Hematopoietic multipotent progenitor cell treated with erythropoietin and hydrocortisone succinate and interleukin-3 and kit ligand, for 6 days (in vitro differentiated cells): ENCODE measurements around the gene ENDOU.
"Not testable (repeated sequence)": the region's sequence is repeated elsewhere in the genome, so short reads cannot be mapped to it uniquely, and the experiment has no call there.

Experiments used
- DNase-seq: peaks from one replicate; pipeline ENCODE4 v3.0.0-alpha.2; 2015

Gene ENDOU

DNA sequence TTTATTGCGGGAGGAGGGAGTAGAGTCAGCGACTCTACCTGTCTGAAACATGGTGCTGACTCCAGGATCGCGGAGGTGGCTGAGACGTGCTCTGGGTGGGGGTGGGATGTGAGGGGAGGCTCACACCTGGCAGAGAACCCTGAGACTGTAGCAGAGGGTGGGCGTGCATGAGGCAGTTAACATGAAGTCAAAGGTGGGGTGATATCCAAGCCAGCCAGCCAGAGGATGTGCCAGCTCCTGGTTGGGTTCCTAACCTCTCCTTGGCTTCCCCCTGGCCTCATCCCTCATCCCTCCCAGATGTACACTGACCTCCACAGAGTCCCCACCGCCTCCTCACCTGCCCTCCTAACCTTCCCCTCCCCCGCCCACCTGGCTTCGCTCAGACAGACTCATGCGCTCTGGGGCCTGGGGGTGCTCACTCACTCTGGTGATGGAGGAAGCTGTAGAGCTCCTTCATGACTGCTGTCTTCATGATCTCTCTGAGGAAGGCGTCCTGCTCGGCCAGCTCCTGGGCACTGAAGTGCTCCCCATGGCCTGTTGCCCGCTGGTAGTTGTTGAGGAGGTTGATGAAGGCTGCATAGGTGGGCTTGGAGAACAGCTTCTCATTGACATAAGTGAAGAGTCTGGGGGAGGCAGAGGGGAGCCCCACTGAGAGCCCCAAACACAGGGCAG lies 9.3 kb downstream of the ENDOU start:
- no peak for DNase-seq

DNA sequence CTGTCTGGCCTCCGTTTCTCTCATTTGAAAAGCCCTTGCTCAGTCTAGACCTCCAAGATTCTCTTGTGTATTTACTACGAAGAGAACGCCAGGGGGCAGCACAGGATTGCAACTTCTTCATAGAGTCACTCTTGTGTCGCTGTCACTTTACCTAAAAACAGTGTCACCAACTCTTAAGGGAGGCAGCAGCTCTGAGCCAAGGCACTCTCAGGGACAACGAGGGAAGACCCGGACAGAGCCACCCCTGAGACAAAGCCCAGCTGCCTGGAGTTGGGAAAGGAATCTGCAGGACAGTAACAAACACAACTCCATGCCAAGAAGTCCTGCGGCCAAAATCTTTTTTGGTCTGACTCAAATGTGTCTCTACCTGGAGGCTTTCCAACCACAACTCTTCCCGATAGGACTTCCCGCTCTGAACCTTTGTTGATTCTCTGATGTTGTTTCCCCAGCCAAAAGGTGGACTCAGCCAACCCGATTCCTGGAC lies 9.9 kb downstream of the ENDOU start:
- peak; percentile 97 for DNase-seq

DNA sequence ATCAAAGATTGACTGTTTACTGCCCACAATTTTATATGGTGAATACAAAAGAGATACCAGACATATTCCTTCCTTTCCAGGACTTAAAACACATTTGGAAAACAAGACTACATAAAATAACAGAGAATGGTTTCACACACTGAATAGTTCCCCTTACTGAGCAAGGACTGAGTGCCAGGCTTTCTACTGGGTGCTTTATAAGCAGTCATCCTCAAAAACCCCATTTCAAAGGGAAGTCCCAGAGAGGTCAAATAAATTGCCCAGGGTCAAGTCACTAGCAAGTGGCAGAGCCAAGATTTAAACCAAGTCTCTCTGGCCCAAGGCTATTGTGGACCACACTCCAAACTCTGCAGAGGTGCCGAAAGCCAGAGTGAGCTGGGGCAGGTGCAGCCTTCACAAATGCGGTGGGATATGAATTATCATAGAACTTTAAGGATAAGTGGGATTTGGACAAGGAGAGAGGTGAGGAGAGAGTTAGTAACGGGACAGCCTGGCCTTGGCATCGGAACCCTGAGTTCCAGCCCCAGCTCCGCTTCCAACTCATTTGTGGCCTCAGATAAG lies 10.4 kb downstream of the ENDOU start:
- no peak for DNase-seq

DNA sequence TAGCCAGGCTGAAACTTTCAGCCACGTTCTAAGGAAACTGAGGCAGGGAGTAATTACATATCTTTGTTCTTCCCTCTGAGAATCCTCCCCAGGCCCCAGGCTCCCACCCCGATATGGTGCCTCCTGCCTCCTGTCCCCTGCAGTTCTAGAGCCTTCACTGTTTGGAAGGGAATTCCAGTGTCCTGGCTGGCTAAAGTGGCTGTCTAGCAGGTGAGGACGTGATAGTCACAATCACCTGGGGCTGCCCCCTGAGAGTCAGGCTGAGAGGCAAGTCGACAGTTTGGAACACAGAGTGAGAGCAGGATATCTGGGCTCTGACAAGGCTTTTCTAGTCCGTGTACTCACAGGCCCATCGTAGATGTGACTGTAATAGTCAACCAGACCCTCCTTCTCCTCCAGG lies 13.1 kb downstream of the ENDOU start:
- DNase-seq, result no peak

DNA sequence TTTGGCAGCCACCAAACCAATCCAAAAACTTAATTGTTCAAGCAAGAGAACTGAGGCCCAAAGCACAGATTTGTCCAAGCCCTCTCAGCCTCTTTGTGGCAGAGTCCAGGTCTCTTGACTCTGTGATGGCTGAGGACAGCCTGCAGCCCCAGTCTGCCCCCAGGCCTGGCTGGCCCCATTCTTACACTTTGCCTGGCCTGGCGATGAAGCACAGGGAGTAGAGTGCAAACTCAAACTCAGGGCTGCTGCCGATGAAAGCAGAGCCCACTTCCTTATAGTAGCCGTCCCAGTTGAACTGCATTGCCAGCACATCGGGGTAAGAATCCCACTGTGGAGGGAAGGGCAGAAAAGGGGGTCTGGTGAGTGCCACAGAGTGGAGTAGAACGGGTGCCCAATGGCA lies 13.8 kb downstream of the ENDOU start:
- DNase-seq, result no peak

DNA sequence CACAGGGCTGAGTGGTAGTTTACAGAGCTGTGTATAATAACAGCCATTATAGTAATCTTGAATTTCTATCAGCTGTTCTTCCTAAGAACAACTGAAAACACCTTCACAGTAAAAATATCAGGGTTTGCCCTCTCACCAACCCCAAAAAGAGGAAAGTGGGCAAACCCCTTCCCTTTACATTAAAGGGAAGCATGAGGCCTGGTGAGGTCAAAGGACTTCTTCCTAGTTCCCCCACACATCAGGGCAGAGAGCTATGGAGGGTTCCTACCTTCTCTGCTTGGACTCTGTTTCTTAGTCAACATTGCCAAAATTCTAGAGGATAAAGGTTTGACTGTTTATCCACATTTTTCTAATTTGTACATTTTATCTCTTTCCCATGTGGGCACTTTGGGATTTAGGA lies 15.0 kb downstream of the ENDOU start:
- no peak for DNase-seq

DNA sequence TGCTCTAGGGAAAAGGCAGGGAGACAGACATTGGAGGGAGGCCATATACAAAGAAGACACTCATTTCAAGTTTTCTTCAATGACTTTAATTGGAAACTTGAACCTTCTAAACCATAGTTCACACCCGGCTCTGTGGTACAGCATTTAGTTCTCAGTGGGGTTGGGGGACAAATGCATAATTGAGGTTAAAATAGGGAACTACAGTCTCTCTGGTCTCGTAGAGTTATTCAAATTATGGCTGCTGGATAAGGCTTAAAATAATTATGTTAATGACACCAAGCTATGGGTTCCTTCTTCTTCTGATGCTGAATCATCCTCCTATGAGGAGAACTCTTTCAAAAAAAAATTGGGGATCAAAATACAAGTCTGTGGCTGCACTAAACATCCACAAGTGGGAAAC lies 15.6 kb downstream of the ENDOU start:
- DNase-seq, result peak; percentile 21

DNA sequence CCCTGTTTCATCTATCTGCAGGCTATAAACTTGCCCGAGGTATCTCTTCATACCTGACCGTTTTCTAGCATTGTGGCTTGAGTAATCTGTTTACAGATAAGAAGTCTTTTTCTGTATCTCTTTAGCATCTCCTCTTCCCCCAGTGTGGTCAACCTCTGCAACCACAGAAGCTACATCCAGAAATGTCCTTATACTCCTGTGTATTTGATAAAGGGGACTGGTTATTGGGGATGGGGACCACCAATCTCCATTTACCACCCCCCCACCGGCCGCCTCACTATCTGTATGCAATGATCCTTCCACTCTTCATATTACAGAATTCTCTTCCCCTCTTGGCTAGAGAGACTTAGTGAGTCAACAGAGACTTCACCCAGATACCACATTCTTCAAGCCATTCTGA lies 16.1 kb downstream of the ENDOU start:
- peak; percentile 39 for DNase-seq

DNA sequence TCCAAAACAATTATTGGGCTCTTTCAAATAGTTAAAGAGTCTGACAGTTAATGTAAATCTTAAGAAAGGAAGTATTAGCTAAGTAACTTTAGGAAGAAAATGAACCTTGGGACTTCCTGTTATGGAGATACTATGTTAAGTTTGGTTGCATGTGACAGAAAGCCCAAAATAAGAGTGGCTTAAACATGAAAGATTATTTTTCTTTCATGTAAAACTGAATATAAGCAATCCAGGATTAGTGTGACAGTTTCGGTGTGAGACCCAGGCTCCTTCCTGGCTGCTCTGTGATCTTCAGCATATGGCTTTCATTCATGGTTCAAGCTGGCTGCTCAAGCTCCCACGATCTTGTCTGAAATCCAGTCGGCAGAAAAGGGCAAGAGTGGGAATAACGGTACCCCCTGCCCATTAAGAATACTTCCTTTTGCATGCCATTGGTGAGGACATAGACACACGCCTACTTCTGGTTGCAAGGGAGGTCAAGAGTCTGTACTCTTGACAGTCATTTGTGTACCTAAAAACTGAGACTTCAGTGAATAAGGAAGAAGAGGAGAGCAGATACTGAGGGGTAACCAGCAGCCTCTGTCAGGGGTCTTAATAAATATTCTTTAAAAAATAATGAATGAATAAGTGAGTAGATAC lies 17.3 kb downstream of the ENDOU start:
- DNase-seq, result no peak

DNA sequence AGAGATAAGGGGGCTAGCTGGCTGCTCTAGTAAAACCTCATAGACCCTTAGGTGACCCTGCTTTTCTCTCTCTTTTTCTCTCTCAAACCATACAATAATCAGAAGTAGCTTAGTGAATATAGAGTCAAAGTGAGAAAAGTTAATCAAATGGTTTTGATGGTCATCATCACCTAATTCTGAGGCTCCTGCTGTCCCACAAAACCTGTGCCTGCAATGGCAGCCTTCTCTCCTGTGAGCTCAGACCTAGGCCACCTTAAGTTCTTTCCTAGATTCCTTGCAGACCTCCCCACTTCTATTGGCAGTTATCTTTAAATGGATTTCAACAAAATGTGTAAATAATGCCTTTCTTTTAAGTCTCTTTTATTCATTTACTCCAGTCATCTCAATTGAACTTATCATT lies 17.9 kb downstream of the ENDOU start:
- peak; percentile 16 for DNase-seq

DNA sequence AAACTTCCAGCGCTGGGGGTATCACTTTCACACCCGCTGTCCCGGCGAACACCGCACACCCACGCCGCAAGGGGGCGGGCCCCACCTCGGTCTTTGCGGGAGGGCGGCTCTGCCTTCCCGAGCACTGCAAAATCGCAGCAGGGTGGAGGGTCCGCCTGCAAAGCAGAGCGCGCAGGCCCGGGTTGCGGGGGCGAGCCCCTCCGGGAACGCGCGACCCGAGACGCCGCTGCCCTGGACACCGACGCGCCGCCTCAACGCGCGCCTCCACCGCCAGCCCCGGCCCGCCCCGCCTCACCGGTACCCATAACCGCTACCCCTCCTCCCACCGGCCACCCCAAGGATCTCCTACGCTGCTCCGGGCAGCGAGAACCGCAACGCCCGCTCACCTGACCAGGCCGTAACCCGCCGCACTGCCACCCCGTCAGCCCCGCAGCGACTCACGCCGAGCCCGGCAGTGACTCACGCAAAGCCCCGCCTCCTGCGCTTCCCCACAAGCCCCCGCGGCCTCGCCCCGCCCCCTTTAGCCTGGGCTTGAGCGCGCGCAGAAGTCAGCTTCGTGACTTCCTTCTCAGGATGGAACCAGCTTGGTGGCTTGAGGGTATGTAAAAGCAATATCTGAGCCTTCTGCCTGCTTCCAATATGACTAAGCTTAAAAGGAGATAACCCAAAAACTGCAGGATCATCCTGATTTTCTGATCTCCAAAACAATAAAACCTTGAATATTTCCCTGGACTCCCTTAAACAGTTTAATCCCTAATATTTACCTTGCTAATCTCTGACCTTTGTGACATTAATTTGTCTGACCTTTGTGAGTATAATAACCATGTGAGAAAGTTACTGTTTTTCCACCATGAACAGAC lies 19.5 kb downstream of the ENDOU start, which contains the start of gene RPAP3:
Gene RPAP3 (minus strand): TSS at position 465 of the 860 bp plus-strand sequence. CDS start 3,190 bp downstream, outside the sequence.
- DNase-seq, result peak; percentile 99

DNA sequence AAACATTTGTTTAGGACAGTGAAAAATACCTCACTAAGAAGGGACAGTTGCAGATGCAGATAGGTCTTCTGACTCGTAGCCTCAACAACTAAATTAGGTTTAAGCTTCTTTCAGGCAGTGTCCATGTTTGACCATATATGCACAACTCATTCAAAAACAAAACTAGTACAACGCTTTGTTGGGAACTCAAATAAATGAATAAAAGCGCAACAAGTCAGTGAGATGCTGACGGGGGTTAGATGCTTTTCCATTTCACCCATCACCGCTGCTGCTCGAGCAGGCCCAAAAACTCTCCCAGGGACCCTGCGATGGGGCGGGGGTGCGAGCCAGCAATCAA lies 20.1 kb downstream of the ENDOU start:
- DNase-seq, result no peak

DNA sequence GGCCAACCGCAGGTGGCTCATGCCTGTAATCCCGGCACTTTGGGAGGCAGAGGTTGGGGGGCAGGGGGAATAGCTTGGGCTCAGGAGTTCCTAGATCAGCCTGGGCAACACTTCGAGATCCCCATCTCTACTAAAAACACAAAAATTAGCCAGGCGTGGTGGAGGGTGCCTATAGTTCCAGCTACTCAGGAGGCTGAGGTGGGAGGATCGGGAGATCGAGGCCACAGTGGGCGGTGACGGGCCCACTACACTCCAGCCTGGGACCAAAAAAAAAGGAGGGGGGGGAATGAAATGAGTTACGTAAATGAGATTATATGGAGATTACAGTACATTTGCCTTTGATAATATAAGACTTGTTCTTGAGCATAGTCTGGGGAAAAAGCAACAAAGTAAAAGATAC lies 20.6 kb downstream of the ENDOU start:
- no peak for DNase-seq

DNA sequence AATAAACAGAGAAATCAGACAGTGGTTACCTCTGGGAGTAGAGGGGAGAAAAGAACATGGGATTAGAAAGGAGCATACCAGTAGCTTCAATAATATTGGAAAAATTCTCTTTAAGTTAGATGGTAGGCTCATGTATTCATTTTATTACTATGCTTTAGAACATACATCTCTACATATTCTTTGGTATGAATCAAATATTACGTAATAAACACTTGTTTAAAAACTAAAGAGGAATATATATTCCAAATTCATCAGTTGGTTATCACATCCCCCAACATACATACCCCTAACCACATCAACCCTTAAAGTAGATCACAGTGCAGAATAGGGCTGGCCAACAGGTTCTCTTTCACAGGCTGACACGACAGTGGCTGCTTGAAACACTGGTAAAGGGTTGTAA lies 25.0 kb downstream of the ENDOU start:
- no peak for DNase-seq

DNA sequence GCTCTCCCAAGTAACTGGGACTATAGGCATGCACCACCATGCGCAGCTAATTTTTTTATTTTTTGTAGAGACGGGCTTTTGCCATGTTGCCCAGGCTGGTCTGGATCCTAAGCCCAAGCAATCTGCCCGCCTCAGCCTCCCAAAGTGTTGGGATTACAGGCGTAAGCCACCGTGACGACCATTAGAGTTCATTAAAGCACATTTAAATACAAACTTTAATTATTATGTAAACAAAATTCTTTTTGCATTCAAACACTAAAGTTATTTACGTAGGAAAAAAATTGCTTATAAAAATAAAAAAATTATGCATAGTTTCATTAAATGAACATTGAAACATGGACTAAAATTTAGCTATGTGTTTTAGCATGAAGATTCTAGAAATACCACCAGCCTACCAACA lies 26.7 kb downstream of the ENDOU start:
- DNase-seq, result no peak

DNA sequence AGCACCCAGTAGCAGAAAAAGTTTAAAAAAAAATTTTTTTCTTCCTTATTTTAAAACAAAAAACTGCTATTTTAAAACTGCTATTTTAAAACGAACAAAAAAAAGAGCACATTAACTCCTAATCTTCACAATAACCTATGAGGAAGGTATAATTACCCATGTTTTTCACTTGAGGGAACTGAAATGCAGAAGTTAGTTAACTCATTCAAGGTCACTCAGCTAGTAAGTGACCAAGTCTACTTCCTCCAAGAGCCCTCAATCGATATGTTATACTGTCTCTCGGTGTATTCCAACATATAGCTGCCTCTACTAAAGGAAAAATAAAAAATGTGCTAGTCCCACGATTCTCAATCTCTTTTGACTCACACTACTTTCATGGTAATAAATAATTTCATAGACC lies 27.2 kb downstream of the ENDOU start:
- DNase-seq, result peak; percentile 29

DNA sequence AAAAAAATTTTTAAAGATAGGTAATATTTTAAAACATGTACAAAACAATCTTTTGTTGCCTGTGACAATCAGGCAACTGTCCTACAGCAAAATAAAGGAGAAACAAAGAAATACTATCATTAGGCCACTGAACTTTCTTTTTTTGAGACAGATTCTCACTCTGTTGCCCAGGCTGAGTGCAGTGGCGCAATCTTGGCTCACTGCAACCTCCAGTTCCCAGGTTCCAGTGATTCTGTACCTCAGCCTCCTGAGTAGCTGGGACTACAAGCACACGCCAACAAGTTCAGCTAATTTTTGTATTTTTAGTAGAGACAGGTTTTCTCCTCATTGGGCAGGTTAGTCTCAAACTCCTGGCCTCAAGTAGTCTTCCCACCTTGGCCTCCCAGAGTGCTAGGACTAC lies 36.1 kb downstream of the ENDOU start:
- DNase-seq, result no peak

DNA sequence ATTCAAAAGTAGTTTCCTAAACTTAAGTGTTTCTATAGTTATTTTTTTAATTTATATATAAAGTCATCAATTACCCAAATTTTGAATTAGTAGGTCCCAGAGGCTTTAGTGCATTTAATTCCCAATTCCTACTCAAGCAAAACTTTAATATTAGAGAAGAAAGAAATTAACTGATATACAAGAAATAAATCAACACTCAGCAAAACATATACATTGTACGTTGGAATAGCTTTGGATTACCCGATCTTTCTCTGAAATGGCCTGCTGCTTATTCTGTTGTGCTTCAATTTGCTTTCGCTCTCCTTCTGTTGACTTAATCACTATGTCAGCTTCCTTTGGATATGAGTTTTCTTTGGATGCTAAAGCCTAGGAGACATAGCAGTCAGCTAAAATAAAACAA lies 37.7 kb downstream of the ENDOU start:
- no peak for DNase-seq

DNA sequence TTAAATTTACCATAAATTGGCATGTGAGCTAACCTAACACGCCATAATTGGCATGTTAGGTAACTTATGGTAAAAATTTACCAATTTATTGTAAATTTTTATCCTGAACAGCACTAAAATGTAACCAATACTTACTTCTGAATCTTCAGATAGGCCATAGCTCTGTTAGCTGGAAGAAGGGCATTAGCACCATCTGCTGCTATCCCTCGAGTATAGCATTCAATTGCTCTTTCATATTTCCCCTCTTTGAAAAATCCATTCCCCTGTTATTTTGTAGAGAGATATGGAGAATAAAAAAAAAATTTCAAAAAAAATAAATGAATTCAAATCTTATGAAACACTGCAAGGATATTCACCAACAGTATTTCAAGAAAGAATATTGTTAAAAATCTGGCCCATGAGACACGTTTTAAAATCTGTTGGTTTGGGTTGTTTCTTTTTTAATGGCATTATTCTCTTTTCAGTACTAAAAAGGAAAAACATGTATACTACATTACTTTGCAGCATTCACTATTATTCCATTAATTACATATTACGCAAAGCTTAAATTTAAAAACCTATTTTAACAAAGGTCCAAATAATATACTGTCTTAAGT lies 38.5 kb downstream of the ENDOU start:
- DNase-seq, result peak; percentile 77

DNA sequence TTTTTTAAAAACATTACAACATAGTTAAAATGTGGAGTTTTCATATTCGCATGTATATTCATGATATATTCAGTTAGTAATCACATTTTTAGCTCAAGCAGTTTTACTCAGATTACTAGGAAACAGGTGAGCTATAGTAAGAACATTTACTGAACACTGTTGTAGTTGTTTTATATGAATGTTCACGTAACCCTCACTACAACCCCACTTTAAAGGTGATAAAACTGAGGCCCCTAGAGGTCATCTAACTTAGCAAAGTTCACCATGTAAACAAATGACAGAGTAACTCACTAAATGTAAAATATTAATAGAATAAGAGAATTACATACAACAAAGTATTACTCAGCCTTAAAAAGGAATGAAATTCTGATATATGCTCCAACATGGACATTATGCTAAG lies 45.5 kb downstream of the ENDOU start:
- DNase-seq, result no peak

DNA sequence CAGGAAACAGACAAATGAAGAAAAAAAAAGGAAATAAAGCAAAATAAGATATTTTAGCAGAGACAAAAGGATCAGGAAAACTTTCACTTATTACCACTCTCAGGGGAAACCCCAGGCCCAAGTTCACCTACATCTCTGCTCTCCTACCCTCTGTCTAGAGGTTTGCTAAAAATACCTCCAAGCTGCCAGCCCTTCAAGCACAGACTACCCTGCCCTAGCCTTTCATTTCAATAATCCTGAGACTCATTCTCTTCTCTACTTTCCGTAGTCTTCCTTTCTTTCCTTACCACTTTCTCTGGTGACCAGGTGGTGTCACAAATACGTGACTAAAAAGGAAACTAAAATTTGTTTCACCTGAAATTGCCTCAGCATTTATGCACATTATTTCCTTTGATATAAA lies 53.2 kb downstream of the ENDOU start:
- no peak for DNase-seq

DNA sequence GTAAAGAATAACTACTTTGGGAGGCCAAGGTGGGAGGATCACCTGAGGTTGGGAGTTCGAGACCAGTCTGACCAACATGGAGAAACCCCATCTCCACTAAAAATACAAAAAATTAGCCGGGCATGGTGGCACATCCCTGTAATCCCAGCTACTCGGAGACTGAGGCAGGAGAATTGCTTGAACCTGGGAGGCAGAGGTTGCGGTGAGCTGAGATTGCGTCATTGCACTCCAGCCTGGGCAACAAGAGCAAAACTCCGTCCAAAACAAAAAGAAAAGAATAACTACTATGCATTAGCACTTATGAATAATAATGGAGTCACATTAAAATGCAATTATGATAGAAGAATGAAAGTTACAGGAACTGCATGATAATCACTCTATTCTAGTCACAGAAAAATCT lies 57.4 kb downstream of the ENDOU start:
- DNase-seq, result not testable (repeated sequence)
